K562 (cell line): ENCODE data around the gene FTSJ3. TPM values are rescaled to one million over a fixed set of nuclear protein-coding genes. Genes with fewer than 3 reads are reported as not detected.
"Not testable (repeated sequence)": the region's sequence is repeated elsewhere in the genome, so short reads cannot be mapped to it uniquely, and the experiment has no call there.

Experiments used
- ATAC-seq: fragments of 200-7000 bp; cut with Tn5 transposase; 3 replicates; pipeline ENCODE4 v1.9.1; 2020; ENCODE audit warnings: moderate library complexity
- BruUV-seq: library from RNA; stranded (reverse); fragments of 400-500 nt; replicated peaks from 2 replicates; lab custom pipeline; 2021; lab: Mats Ljungman, UMichigan
- CTCF ChIA-PET: fragments of 300-600 bp; formaldehyde crosslinking; extraction: SDS; loops from one replicate; lab custom pipeline; 2021; ENCODE audit warnings: low intra/inter-chr PET ratio; lab: Yijun Ruan, JAX
- POLR2A ChIA-PET: fragments of 300-600, 350-650 bp; sonication (Branson Sonifier 250); formaldehyde crosslinking; extraction: SDS; loops from one replicate; lab custom pipeline; 2021; ENCODE audit warnings: antibody characterized with exemption, inconsistent platforms; lab: Yijun Ruan, JAX
- DNase-seq, 4 experiments: peaks; one replicate each; pipeline versions ENCODE4 v3.0.0 to v3.0.0-alpha.2; 2011 to 2018; ENCODE audit warnings: low spot score in 3 of 4, mixed read lengths in 3 of 4; ENCODE audit errors: extremely low read depth in 1 of 4
- FAIRE-seq: peaks from 2 replicates; lab custom pipeline; 2011; peaks lifted over from hg19 to GRCh38; lab: Jason Lieb, UNC
- H2AFZ ChIP-seq: 2 replicates; pipeline ENCODE4 v1.6.0; 2011; ENCODE audit warnings: low read depth, low read length, control low read depth, inconsistent platforms
- H3K27ac ChIP-seq: fragments of 200-600 bp; 3 replicates; pipeline ENCODE4 v1.8.0; 2011; ENCODE audit warnings: low read depth, mild to moderate bottlenecking, control low read depth, inconsistent platforms, low read length, moderate library complexity, mixed read lengths; ENCODE audit errors: extremely low read depth
- H3K27me3 ChIP-seq, 2 experiments: fragments of 300-600 bp in 1 of 2; 2 replicates in 1 of 2; 3 replicates in 1 of 2; pipeline versions ENCODE4 v1.6.0 to v1.8.0; 2011; ENCODE audit warnings: inconsistent platforms in 2 of 2, low read length in 2 of 2, mild to moderate bottlenecking in 1 of 2, mixed read lengths in 1 of 2, moderate library complexity in 1 of 2; ENCODE audit not compliant: control insufficient read depth in 2 of 2, insufficient read depth in 2 of 2
- H3K36me3 ChIP-seq: fragments of 300-600 bp; 3 replicates; pipeline ENCODE4 v1.8.0; 2011; ENCODE audit warnings: mild to moderate bottlenecking, low read length, inconsistent platforms; ENCODE audit not compliant: control insufficient read depth, insufficient read depth
- H3K4me1 ChIP-seq, 2 experiments: fragments of 200-600 bp in 1 of 2; replicated peaks in 1 of 2; 2 replicates in 1 of 2; 3 replicates in 1 of 2; pipeline versions ENCODE4 v1.5.1 to v1.8.0; 2011; ENCODE audit warnings: inconsistent platforms in 2 of 2, low read length in 2 of 2, mild to moderate bottlenecking in 1 of 2, mixed read lengths in 1 of 2, moderate library complexity in 1 of 2; ENCODE audit not compliant: control insufficient read depth in 2 of 2, insufficient read depth in 2 of 2
- H3K4me2 ChIP-seq: 2 replicates; pipeline ENCODE4 v1.6.1; 2011; ENCODE audit warnings: low read length, control low read depth, inconsistent platforms, mixed read lengths; ENCODE audit not compliant: insufficient read depth
- H3K4me3 ChIP-seq: fragments of 200-600 bp; sonication (generic), shearing (Covaris generic); 2 replicates; pipeline ENCODE4 v1.5.1; 2016; ENCODE audit warnings: control low read depth, inconsistent platforms
- H3K79me2 ChIP-seq: fragments of 200-600 bp; 3 replicates; pipeline ENCODE4 v1.8.0; 2011; ENCODE audit warnings: low read length, inconsistent platforms; ENCODE audit not compliant: control insufficient read depth, insufficient read depth
- H3K9ac ChIP-seq, 2 experiments: 2 replicates each; pipeline versions ENCODE4 v1.6.0 to v1.6.1; 2011; ENCODE audit warnings: low read depth in 2 of 2, low read length in 2 of 2, control low read depth in 1 of 2, inconsistent platforms in 1 of 2, mild to moderate bottlenecking in 1 of 2, mixed read lengths in 1 of 2; ENCODE audit not compliant: insufficient read depth in 1 of 2
- H3K9me1 ChIP-seq: one replicate; pipeline ENCODE4 v1.6.0; 2011; ENCODE audit warnings: inconsistent platforms, mild to moderate bottlenecking, low read length, moderate library complexity; ENCODE audit not compliant: control insufficient read depth, insufficient read depth
- H3K9me3 ChIP-seq: replicated peaks from 2 replicates; pipeline ENCODE4 v1.5.1; 2011; ENCODE audit warnings: low read depth, low read length, inconsistent platforms; ENCODE audit not compliant: control insufficient read depth, insufficient read depth
- H4K20me1 ChIP-seq: replicated peaks from 2 replicates; pipeline ENCODE4 v1.6.1; 2011; ENCODE audit warnings: low read length, inconsistent platforms, mixed read lengths; ENCODE audit not compliant: control insufficient read depth, insufficient read depth
- ADNP ChIP-seq: fragments of 200-800 bp; sonication (Bioruptor generic); IDR thresholded peaks from 2 replicates; pipeline ENCODE4 v1.6.1; 2016; ENCODE audit warnings: missing genetic modification characterization, missing compliant biosample characterization
- BCOR ChIP-seq: fragments of 450-650 bp; IDR thresholded peaks from 2 replicates; pipeline ENCODE4 v1.6.1; 2016
- ESRRA ChIP-seq: fragments of 450-650 bp; IDR thresholded peaks from 2 replicates; pipeline ENCODE4 v1.6.1; 2014; ENCODE audit warnings: low read depth, mild to moderate bottlenecking, moderate library complexity, borderline replicate concordance
- KDM1A ChIP-seq, 2 experiments: fragments of 450-650 bp; IDR thresholded peaks; 2 replicates each; pipeline ENCODE4 v1.6.1; 2016; ENCODE audit warnings: mild to moderate bottlenecking in 2 of 2
- RBM25 ChIP-seq: fragments of 200-400 bp; formaldehyde crosslinking; IDR thresholded peaks from 2 replicates; pipeline ENCODE4 v1.6.1; 2018; ENCODE audit warnings: low read length, low read depth, moderate library complexity; ENCODE audit not compliant: severe bottlenecking
- WGBS: fragments of 100-300 bp; shearing (Covaris generic); methylation state at CpG from one replicate; pipeline ENCODE4 v1.1.6; 2016; ENCODE audit warnings: low coverage, mixed read lengths; ENCODE audit not compliant: insufficient coverage; ENCODE audit errors: missing lambda C conversion rate; 5-methylcytosine and 5-hydroxymethylcytosine counted together
- in situ Hi-C: fragments of 300-500 bp; cut with MboI; formaldehyde crosslinking; loops from 4 replicates; pipeline ENCODE4 v1.15.0; 2018; ENCODE audit warnings: inconsistent platforms, mixed read lengths
- intact Hi-C: fragments of 100-400 bp; cut with micrococcal nuclease; formaldehyde crosslinking; loops from 2 replicates; pipeline ENCODE4 v1.14.2; 2022
- polyA plus RNA-seq, 8 experiments: library from polyadenylated mRNA; depleted of rRNA in 4 of 8; stranded (reverse) in 5 of 8; unstranded in 3 of 8; fragments of >200 nt; fragmentation: Nextera tagmentation in 2 of 8; fragmentation: Illumina TruSeq in 1 of 8; extraction: Ambion mirVana in 2 of 8; extraction: Trizol in 1 of 8; gene quantifications; 2 replicates each; pipeline versions ENCODE4 v1.2.1 to v1.2.3, GENCODE V29; 2011 to 2014; ENCODE audit warnings: inconsistent platforms in 1 of 8, missing spikeins in 1 of 8
- total RNA-seq, 7 experiments: library from RNA; depleted of rRNA in 6 of 7; stranded (reverse); fragments of >200 nt in 6 of 7; fragmentation: Illumina TruSeq in 2 of 7; extraction: Trizol in 2 of 7; gene quantifications; 2 replicates each; pipeline versions ENCODE4 v1.2.1 to v1.2.3, GENCODE V29; 2011 to 2021; ENCODE audit warnings: low replicate concordance in 1 of 7

The FTSJ3 gene
- total and polyA plus RNA-seq, 9 of the 15 experiments (the other 6 are each of a cell fraction or from before 2014, with no cell fraction given): 18.0 to 65.6 (median 52.4) TPM

GRCh38 chr17:63874693-63875092, 47.2 kb upstream of the FTSJ3 start:
- H3K4me2 ChIP-seq, H3K9me3 ChIP-seq, BruUV-seq, H3K9me1 ChIP-seq, intact Hi-C loops, POLR2A ChIA-PET, H3K27ac ChIP-seq, H3K36me3 ChIP-seq, DNase-seq, FAIRE-seq, H3K4me1 ChIP-seq, ATAC-seq, in situ Hi-C loops, H3K4me3 ChIP-seq, H4K20me1 ChIP-seq, CTCF ChIA-PET, H2AFZ ChIP-seq, H3K79me2 ChIP-seq, H3K9ac ChIP-seq: not testable (repeated sequence)
- 12% methylated on average over 6 of the region's 6 CpGs for WGBS
- H3K27me3 ChIP-seq: peaks cover 2 to 23% of the 10 kb centered on the region in 2 experiments; a peak in 3 of 5 replicates
- TF ChIP-seq BCOR (peak; percentile 65; the same call in 1 of the 2 replicates), ESRRA (peak; percentile 83), RBM25 (peak; percentile 77), ADNP (tag) (peak; percentile 61), KDM1A (IDR thresholded peaks at IDR 0.05) (peak in 1 of 2 experiments; percentile 48; a peak in 1 of 4 replicates)

- POLR2A ChIA-PET, intact Hi-C loops, H3K4me3 ChIP-seq, FAIRE-seq, H3K4me1 ChIP-seq, in situ Hi-C loops, H3K27ac ChIP-seq, BruUV-seq, CTCF ChIA-PET, H3K9me3 ChIP-seq, H3K9ac ChIP-seq, H3K4me2 ChIP-seq, DNase-seq, H2AFZ ChIP-seq, H3K36me3 ChIP-seq, H3K79me2 ChIP-seq, H4K20me1 ChIP-seq, H3K9me1 ChIP-seq: not testable (repeated sequence)
- 34% methylated on average over 6 of the region's 8 CpGs for WGBS
- peak; percentile 79 for ATAC-seq
- peaks cover 2 to 20% of the 10 kb centered on the region in 2 experiments; a peak in 2 of 5 replicates for H3K27me3 ChIP-seq
Measured at GRCh38 chr17:63874061-63874626, 46.7 kb upstream of the FTSJ3 start.

GRCh38 chr17:63873577-63873976, 46.1 kb upstream of the FTSJ3 start, which contains the start of gene CSH2:
Gene CSH2 (minus strand): TSS chr17:63873677. CDS start chr17:63873614, 63 bp downstream.
- H2AFZ ChIP-seq, intact Hi-C loops, H3K79me2 ChIP-seq, H3K9me1 ChIP-seq, H3K4me2 ChIP-seq, H3K36me3 ChIP-seq, DNase-seq, H3K4me1 ChIP-seq, POLR2A ChIA-PET, H4K20me1 ChIP-seq, H3K27ac ChIP-seq, H3K4me3 ChIP-seq, FAIRE-seq, in situ Hi-C loops, H3K9ac ChIP-seq, H3K9me3 ChIP-seq, ATAC-seq, BruUV-seq, CTCF ChIA-PET: not testable (repeated sequence)
- peaks cover 2 to 19% of the 10 kb centered on the region in 2 experiments; a peak in 2 of 5 replicates for H3K27me3 ChIP-seq
- 35% methylated on average over 3 of the region's 7 CpGs for WGBS
